ENCODE data around the gene NFATC2. TPM values are rescaled to one million over a fixed set of nuclear protein-coding genes. Genes with fewer than 3 reads are reported as not detected.
A peak's percentile ranks its signal among the peaks of the same experiment; 100 is the strongest.

The NFATC2 gene
- total RNA-seq, 2 experiments from 2014 or later = 58.9 to 62.3 TPM

- peaks cover 18% of the 10 kb centered on the region for H3K36me3 Mint-ChIP-seq
- DNase-seq (no peak), ATAC-seq (ENCODE audit: low read depth) (no peak)
- H3K9me3 Mint-ChIP-seq = no peaks in the 10 kb centered on the region
- peak overlapping the region; percentile 54 for H3K27ac Mint-ChIP-seq
- H3K4me3 Mint-ChIP-seq = peak overlapping the region; percentile 38
- H3K27me3 Mint-ChIP-seq = no peaks in the 10 kb centered on the region
- peaks cover 81% of the 10 kb centered on the region for H3K4me1 Mint-ChIP-seq
- POLR2A ChIA-PET = interaction anchor here (3.9 kb wide), 1 partner anchor 13 kb away, joined by 34 read pairs; the partner anchor contains the start of gene NFATC2
Observed at GRCh38 chr20:51529081-51529681, 13.3 kb downstream of the NFATC2 start.

DNA sequence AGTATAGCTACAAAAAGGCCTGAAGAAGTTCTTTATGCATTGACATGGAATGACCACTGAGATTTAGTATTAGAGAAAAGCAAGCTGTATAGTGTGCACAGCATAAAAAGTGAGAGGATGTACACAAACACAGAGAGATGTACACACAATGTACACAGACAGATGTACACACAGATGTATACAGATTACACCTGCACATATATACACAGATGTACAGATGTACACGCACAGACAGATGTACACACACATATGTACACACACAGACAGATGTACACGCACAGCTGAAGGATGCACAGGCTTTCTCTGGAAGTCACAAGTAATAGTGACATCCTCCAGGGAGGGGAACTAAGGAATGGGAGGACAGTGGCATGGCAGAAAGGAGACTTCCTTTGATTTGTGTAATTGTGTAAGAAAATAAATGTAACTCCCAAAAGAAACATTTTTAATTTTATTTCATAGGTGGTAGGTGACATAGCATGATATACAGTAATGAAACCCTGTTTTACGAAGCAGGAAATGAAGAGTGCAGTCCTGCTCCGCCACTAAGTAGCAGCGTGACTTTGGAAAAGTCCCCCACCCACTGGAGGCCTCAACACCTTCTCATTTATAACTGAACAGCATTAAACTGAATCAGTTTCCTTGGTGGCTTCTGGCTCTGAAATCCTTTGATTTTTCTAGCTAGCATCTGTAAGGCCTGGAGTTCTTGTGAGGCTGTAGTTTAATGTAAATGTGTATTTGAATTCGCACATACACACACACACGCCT is 14.1 kb downstream of the NFATC2 start:
- peak; percentile 35 for ATAC-seq (ENCODE audit: low read depth)
- DNase-seq = no peak
- Mint-ChIP-seq H3K9me3 (no peaks in the 10 kb centered on the region), H3K27me3 (no peaks in the 10 kb centered on the region), H3K4me3 (peak overlapping the region; percentile 38), H3K36me3 (peaks cover 18% of the 10 kb centered on the region), H3K27ac (peak overlapping the region; percentile 54), H3K4me1 (peaks cover 74% of the 10 kb centered on the region)
- POLR2A ChIA-PET = interaction anchor here (3.9 kb wide), 1 partner anchor 13 kb away, joined by 34 read pairs; the partner anchor contains the start of gene NFATC2

DNA sequence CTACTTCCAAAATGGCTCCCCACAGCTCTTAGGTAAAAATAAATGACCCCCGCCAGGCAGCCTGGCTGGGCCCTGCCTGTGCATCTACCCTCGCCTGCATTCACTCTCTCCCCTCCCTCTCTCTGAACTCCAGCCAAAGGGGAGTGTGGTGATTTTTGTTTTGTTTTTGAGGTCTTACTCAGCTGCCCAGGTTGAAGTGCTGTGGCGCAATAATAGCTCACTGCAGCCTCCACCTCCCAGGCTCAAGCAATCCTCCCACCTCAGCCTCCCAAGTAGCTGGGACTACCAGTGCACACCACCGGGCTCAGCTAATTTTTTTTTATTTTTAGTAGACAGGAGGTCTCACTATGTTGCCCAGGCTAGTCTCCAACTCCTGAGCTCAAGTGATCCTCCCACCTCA is 15.8 kb downstream of the NFATC2 start:
- Mint-ChIP-seq H3K27me3 (no peaks in the 10 kb centered on the region), H3K36me3 (peaks cover 27% of the 10 kb centered on the region), H3K4me1 (peaks cover 65% of the 10 kb centered on the region), H3K4me3 (peak overlapping the region; percentile 28), H3K9me3 (no peaks in the 10 kb centered on the region), H3K27ac (peak overlapping the region; percentile 90)
- DNase-seq (no peak), ATAC-seq (ENCODE audit: low read depth) (no peak)
- POLR2A ChIA-PET = interaction anchor here (0.6 to 3.9 kb wide), 5 partner anchors 9 to 17 kb away, joined by 3 to 34 read pairs (median 3); partner anchors contain the start of gene NFATC2

GRCh38 chr20:51526106-51526470 is 16.4 kb downstream of the NFATC2 start:
- no peaks in the 10 kb centered on the region for H3K27me3 Mint-ChIP-seq
- DNase-seq (no peak), ATAC-seq (ENCODE audit: low read depth) (no peak)
- peak overlapping the region; percentile 90 for H3K27ac Mint-ChIP-seq
- H3K4me3 Mint-ChIP-seq = peak overlapping the region; percentile 79
- POLR2A ChIA-PET = interaction anchor here (0.6 to 3.9 kb wide), 5 partner anchors 8 to 16 kb away, joined by 3 to 34 read pairs (median 3); partner anchors contain the start of gene NFATC2
- peaks cover 30% of the 10 kb centered on the region for H3K36me3 Mint-ChIP-seq
- H3K4me1 Mint-ChIP-seq = peaks cover 61% of the 10 kb centered on the region
- no peaks in the 10 kb centered on the region for H3K9me3 Mint-ChIP-seq

DNA sequence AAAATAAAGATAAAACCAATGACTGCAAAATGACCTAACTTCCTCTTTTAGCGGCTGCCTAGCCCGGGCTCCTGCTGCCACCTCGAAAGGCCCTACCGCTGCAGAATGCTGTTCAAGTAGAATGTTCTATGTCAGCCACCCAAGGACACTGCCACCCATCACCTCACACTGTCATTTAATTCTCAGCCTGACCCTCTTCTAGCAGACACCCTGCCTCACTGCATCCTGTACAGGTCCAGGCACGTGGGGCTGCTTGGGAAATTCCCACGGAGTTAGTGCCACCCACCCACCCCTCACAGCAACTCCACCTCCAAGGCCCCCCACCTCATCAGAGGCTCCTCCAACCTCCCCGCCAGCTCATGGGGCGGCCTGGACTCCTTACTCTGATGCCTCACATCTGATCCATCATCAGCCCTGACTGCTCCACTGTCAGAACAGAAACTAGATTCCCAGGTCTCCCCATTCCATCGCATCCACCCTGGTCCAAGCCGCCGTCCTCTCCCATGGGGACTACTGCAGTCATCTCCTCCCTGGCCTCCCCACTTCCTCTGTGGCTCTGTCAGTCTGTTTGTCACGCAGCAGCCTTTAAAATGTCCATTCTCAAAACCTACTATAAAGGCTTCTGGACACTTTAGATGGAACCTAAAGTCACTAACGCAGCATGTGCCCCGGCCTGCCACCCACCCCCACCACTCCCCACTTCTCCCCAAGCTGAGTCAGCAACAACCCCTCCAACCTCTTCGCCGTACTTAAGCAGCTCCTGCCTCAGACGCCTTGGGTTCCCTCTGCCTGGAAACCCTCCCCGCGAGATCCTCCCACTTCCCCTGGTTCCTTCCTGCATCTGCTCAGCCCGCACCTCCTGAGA is 17.0 kb downstream of the NFATC2 start:
- ATAC-seq (ENCODE audit: low read depth) (peak; percentile 49), DNase-seq (no peak)
- Mint-ChIP-seq H3K4me3 (peak overlapping the region; percentile 79), H3K27me3 (no peaks in the 10 kb centered on the region), H3K9me3 (no peaks in the 10 kb centered on the region), H3K36me3 (peaks cover 28% of the 10 kb centered on the region), H3K4me1 (peaks cover 57% of the 10 kb centered on the region), H3K27ac (peak overlapping the region; percentile 90)
- POLR2A ChIA-PET = interaction anchor here (0.6 to 3.9 kb wide), 5 partner anchors 11 to 39 kb away, joined by 3 to 34 read pairs (median 3); partner anchors contain the start of gene NFATC2

DNA sequence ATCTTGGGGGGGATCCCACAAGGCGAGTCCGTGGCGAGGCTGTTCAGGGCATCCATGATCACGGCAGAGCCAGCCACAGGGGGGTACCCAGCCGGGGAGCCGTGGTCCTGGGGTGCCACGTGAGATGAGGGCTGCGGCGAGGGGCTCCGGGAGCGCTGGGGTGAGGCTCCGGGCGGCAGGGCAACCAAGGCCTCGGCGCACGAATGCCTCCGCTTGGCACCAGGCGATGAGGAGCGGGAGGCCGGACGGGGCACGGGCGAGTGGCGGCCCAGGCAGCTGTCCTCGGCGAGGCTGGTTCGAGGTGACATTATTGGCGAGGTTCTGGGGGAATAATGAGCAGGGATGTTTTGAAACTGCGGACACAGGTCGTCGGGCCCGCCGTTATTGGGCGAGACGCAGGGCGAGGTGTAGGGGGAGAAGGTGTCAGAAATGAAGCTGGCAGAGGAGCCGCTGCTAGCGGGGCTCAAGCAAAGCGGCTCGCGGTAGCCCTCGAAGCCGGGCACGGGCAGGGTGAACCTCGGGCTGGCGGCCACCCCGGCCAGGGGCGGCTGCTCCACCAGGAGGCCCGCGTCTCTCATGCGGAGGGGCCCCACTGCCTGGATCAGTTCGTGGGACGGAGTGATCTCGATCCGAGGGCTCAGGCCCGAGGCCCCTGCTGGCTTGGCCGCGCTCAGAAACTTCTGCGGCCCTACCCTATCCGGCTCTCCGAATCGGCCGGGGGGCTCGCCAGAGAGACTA is 19.1 kb downstream of the NFATC2 start:
- no peak for DNase-seq
- Mint-ChIP-seq H3K27ac (no peak overlapping the region), H3K4me1 (peaks cover 46% of the 10 kb centered on the region), H3K27me3 (no peaks in the 10 kb centered on the region), H3K4me3 (no peak overlapping the region), H3K36me3 (peaks cover 38% of the 10 kb centered on the region), H3K9me3 (no peaks in the 10 kb centered on the region)
- POLR2A ChIA-PET = no interaction called here
- ATAC-seq (ENCODE audit: low read depth) = no peak

GRCh38 chr20:51522207-51522606 is 20.3 kb downstream of the NFATC2 start:
- H3K4me3 Mint-ChIP-seq = no peak overlapping the region
- POLR2A ChIA-PET = no interaction called here

GRCh38 chr20:51517839-51518238 is 24.7 kb downstream of the NFATC2 start:
- POLR2A ChIA-PET = interaction anchor here (0.7 kb wide), 1 partner anchor 9 kb away, joined by 3 read pairs; no protein-coding TSS in a partner anchor
- no peaks in the 10 kb centered on the region for H3K9me3 Mint-ChIP-seq
- ATAC-seq (ENCODE audit: low read depth) = no peak
- H3K36me3 Mint-ChIP-seq = peaks cover 73% of the 10 kb centered on the region
- no peaks in the 10 kb centered on the region for H3K27me3 Mint-ChIP-seq
- H3K27ac Mint-ChIP-seq = peak overlapping the region; percentile 28
- peaks cover 45% of the 10 kb centered on the region for H3K4me1 Mint-ChIP-seq
- no peak overlapping the region for H3K4me3 Mint-ChIP-seq
- no peak for DNase-seq

More at GRCh38 chr20:51522207-51522606, 20.3 kb downstream of the NFATC2 start:
- H3K4me1 Mint-ChIP-seq = peaks cover 46% of the 10 kb centered on the region
- peaks cover 45% of the 10 kb centered on the region for H3K36me3 Mint-ChIP-seq
- DNase-seq = no peak
- no peak for ATAC-seq (ENCODE audit: low read depth)
- no peaks in the 10 kb centered on the region for H3K27me3 Mint-ChIP-seq
- H3K9me3 Mint-ChIP-seq = no peaks in the 10 kb centered on the region
- H3K27ac Mint-ChIP-seq = no peak overlapping the region

DNA sequence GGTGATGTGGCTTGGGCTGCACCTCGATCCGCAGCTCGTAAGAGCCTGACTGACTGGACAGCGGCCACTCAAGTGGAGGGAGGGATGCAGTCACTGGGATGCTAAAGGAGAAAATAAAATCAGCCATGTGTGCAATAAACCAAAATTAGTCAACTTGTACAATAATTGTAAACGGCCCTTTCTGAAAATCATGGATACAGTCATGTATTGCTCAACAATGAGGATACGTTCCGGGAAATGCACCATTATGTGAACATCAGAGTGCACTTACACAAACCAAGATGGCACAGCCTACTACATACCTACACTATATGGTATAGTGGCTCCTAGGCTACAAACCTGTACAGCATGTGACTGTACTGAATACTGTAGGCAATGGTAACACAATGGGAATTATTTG is 25.7 kb downstream of the NFATC2 start:
- no peak overlapping the region for H3K4me3 Mint-ChIP-seq
- ATAC-seq (ENCODE audit: low read depth) (no peak), DNase-seq (no peak)
- no peak overlapping the region for H3K27ac Mint-ChIP-seq
- POLR2A ChIA-PET = interaction anchor here (0.6 kb wide), 1 partner anchor 514 kb away, joined by 5 read pairs; no protein-coding TSS in a partner anchor
- peaks cover 70% of the 10 kb centered on the region for H3K36me3 Mint-ChIP-seq
- peaks cover 52% of the 10 kb centered on the region for H3K4me1 Mint-ChIP-seq
- H3K27me3 Mint-ChIP-seq = no peaks in the 10 kb centered on the region
- no peaks in the 10 kb centered on the region for H3K9me3 Mint-ChIP-seq

GRCh38 chr20:51514836-51515235 is 27.7 kb downstream of the NFATC2 start:
- POLR2A ChIA-PET = interaction anchor here (1.2 to 2.4 kb wide), 6 partner anchors 10 to 27 kb away, joined by 3 to 14 read pairs (median 4); no protein-coding TSS in a partner anchor
- Mint-ChIP-seq H3K9me3 (no peaks in the 10 kb centered on the region), H3K27me3 (no peaks in the 10 kb centered on the region), H3K4me3 (no peak overlapping the region), H3K4me1 (peaks cover 58% of the 10 kb centered on the region), H3K27ac (no peak overlapping the region), H3K36me3 (peaks cover 74% of the 10 kb centered on the region)
- DNase-seq (no peak), ATAC-seq (ENCODE audit: low read depth) (no peak)

DNA sequence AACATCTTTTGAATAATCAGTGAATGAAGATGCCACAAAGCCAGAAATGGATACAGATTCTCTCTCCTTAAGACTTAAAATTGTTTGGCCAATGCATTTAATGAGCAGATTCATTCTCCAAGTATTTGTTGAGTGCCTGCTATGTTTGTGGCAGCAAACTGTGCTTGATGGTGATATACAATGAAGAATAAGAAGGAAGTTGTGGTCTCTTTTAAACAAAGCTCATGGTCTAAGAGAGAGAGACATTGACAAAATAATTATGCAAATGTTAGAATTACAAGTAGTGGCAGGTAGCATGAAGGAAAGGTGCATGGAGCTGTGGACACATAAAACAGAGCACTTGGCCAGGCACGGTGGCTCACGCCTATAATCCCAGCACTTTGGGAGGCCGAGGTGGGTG is 28.3 kb downstream of the NFATC2 start:
- Mint-ChIP-seq H3K27ac (peak overlapping the region; percentile 50), H3K36me3 (peaks cover 80% of the 10 kb centered on the region), H3K4me3 (peak overlapping the region; percentile 33), H3K4me1 (peaks cover 62% of the 10 kb centered on the region), H3K27me3 (no peaks in the 10 kb centered on the region), H3K9me3 (no peaks in the 10 kb centered on the region)
- no peak for DNase-seq
- POLR2A ChIA-PET = interaction anchor here (0.7 to 2.4 kb wide), 8 partner anchors 9 to 34 kb away, joined by 3 to 14 read pairs (median 4); no protein-coding TSS in a partner anchor
- peak; percentile 48 for ATAC-seq (ENCODE audit: low read depth)

DNA sequence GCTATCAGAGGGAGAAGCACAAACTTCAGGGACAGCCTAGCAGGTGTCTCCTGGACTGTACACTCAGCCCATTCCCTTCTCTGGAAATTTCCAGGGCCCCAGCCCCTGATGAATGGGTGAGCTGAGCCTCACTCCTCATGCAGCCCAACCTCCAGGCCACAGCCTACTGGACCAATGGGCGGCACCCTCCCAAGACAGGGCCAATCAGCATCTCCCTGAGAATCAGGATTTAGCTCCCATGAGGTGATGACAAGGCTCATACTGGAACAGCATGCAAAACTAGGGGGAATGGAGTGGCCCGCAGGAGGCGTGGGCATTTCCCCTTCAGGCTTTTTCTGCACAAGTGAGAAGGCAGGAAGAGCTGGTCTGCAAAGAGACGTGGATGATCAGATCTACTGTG is 29.0 kb downstream of the NFATC2 start:
- Mint-ChIP-seq H3K27me3 (no peaks in the 10 kb centered on the region), H3K4me3 (no peak overlapping the region), H3K27ac (peak overlapping the region; percentile 68), H3K9me3 (no peaks in the 10 kb centered on the region), H3K4me1 (peaks cover 62% of the 10 kb centered on the region), H3K36me3 (peaks cover 77% of the 10 kb centered on the region)
- POLR2A ChIA-PET = interaction anchor here (0.7 to 2.4 kb wide), 7 partner anchors 8 to 33 kb away, joined by 3 to 14 read pairs (median 5); no protein-coding TSS in a partner anchor
- ATAC-seq (ENCODE audit: low read depth) (no peak), DNase-seq (no peak)

Data from activated naive CD8-positive, alpha-beta T cell treated with anti-CD3 and anti-CD28 coated beads, Interleukin-2, amount 10 ng/mL, durations not matched to agents 7 days and 5 days (primary cell).